Transverse colon (tissue), 4 donors: Measurements from ENCODE around the gene SELENOS. TPM values are rescaled to one million over a fixed set of nuclear protein-coding genes. Genes with fewer than 3 reads are reported as not detected.

Experiments
- DNase-seq: peaks from one replicate; pipeline ENCODE4 v3.0.0-alpha.2; 2019
- H3K27ac ChIP-seq, 4 donors: fragments of 200-600 bp; sonication (generic); 2 replicates each; pipeline ENCODE4 v1.5.1; 2016 to 2018; ENCODE audit warnings: inconsistent platforms in 4 of 4
- H3K27me3 ChIP-seq: fragments of 200-600 bp; sonication (generic); 2 replicates; pipeline ENCODE4 v1.5.1; 2017; ENCODE audit warnings: inconsistent platforms
- H3K36me3 ChIP-seq, 4 donors: fragments of 200-600 bp; sonication (generic); 2 replicates each; pipeline ENCODE4 v1.5.1; 2017 to 2019; ENCODE audit warnings: inconsistent platforms in 4 of 4
- H3K4me1 ChIP-seq, 4 donors: fragments of 200-600 bp; sonication (generic); 2 replicates each; pipeline ENCODE4 v1.5.1; 2017 to 2020; ENCODE audit warnings: inconsistent platforms in 4 of 4
- H3K4me3 ChIP-seq, 4 donors: fragments of 200-600 bp; sonication (generic); 1 replicate in 1 of 4; 2 replicates in 3 of 4; pipeline versions ENCODE4 v1.5.1 to v1.6.1; 2017 to 2019; ENCODE audit warnings: inconsistent platforms in 4 of 4
- H3K9me3 ChIP-seq, 2 donors: fragments of 200-600 bp; sonication (generic); 2 replicates each; pipeline ENCODE4 v1.5.1; 2017 to 2019; ENCODE audit warnings: inconsistent platforms in 2 of 2
- EP300 ChIP-seq: sonication (generic); formaldehyde crosslinking; IDR thresholded peaks from one replicate; pipeline ENCODE4 v1.6.1; 2017; ENCODE audit warnings: antibody characterized with exemption, low read depth
- POLR2A ChIP-seq: fragments of 450-650 bp; IDR thresholded peaks from one replicate; pipeline ENCODE4 v1.6.1; 2016; ENCODE audit warnings: antibody characterized with exemption, mild to moderate bottlenecking, moderate library complexity
- POLR2AphosphoS5 ChIP-seq, 3 donors: sonication (generic); formaldehyde crosslinking; IDR thresholded peaks; one replicate each; pipeline ENCODE4 v1.6.1; 2016; ENCODE audit warnings: antibody characterized with exemption in 3 of 3
- WGBS, 2 donors: methylation state at CpG; one replicate each; pipeline ENCODE4 v1.1.5; 2018; ENCODE audit warnings: low coverage in 1 of 2; 5-methylcytosine and 5-hydroxymethylcytosine counted together
- in situ Hi-C, 4 donors: fragments of 200-750 bp; cut with MboI; loops; one replicate each; pipeline versions ENCODE4 v1.15.0 to v1.15.1; 2017; ENCODE audit warnings: low sequenced_read_pairs in 3 of 4, low pct_ligation_motif_present in 1 of 4, low pct_unique_long_range_greater_than_20kb in 1 of 4
- intact Hi-C: fragments of 100-400 bp; cut with DNase I; formaldehyde crosslinking; loops from one replicate; pipeline ENCODE4 v1.15.1; 2023; ENCODE audit warnings: low total_unique reads
- total RNA-seq, 4 donors: library from RNA; depleted of rRNA; stranded (reverse); fragments of >200 nt; gene quantifications; one replicate each; pipeline ENCODE4 v1.1.0, GENCODE V29; 2016
- TF ChIP-seq, protein P1 (sequence below), 5 experiments: fragments of 200-600 bp in 3 of 5; fragments of 450-650 bp in 2 of 5; sonication (generic) in 3 of 5; IDR thresholded peaks; 1 replicate in 2 of 5; 2 replicates in 3 of 5; pipeline ENCODE4 v1.5.1; 2016 to 2017; ENCODE audit warnings: antibody characterized with exemption in 5 of 5, inconsistent platforms in 3 of 5, mild to moderate bottlenecking in 2 of 5, moderate library complexity in 1 of 5

The SELENOS gene
- total RNA-seq, 4 donors from 2014 or later, result 24.9 to 128 (median 120) TPM

DNA sequence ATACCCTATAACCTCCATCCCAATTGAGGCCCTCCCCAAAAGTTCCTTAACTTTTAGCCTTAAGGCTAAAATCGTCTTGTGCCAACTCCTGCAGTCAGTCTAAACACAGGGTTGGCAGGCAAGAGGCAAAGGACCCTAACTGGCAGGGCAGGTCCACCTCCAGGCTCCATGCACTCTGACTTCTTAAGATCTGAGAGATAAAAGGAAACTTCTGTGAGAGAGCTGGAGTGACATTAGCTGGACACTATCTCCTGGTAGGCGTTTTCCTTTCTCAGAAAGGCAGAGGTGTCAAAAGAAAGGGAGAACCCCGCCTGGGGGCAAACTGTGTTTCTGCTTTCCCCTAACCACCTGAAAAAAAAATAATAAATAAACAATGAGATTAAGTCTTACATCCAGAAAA is 29.0 kb downstream of the SELENOS start:
- H3K27ac ChIP-seq, result no peak overlapping the region
- peaks cover 10 to 71% (median 34%) of the 10 kb centered on the region in 4 donors for H3K4me1 ChIP-seq
- no peaks in the 10 kb centered on the region for H3K36me3 ChIP-seq
- in situ Hi-C loops (no loop called here), intact Hi-C loops (loop anchor here (10.0 kb wide), 1 partner anchor 123 kb away; no protein-coding TSS in a partner anchor)
- TF ChIP-seq, protein P1, sequence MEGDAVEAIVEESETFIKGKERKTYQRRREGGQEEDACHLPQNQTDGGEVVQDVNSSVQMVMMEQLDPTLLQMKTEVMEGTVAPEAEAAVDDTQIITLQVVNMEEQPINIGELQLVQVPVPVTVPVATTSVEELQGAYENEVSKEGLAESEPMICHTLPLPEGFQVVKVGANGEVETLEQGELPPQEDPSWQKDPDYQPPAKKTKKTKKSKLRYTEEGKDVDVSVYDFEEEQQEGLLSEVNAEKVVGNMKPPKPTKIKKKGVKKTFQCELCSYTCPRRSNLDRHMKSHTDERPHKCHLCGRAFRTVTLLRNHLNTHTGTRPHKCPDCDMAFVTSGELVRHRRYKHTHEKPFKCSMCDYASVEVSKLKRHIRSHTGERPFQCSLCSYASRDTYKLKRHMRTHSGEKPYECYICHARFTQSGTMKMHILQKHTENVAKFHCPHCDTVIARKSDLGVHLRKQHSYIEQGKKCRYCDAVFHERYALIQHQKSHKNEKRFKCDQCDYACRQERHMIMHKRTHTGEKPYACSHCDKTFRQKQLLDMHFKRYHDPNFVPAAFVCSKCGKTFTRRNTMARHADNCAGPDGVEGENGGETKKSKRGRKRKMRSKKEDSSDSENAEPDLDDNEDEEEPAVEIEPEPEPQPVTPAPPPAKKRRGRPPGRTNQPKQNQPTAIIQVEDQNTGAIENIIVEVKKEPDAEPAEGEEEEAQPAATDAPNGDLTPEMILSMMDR (IDR thresholded peaks at IDR 0.05), result no peak
- TF ChIP-seq POLR2A, result no peak
- TF ChIP-seq EP300, result no peak
- WGBS, 2 donors, result 73% methylated on average over 3 of the region's 3 CpGs; no CpG with 5 or more reads in 1 of the 2 donors
- no peaks in the 10 kb centered on the region for H3K27me3 ChIP-seq
- H3K9me3 ChIP-seq, result no peaks in the 10 kb centered on the region
- DNase-seq, result no peak
- H3K4me3 ChIP-seq, result no peak overlapping the region

DNA sequence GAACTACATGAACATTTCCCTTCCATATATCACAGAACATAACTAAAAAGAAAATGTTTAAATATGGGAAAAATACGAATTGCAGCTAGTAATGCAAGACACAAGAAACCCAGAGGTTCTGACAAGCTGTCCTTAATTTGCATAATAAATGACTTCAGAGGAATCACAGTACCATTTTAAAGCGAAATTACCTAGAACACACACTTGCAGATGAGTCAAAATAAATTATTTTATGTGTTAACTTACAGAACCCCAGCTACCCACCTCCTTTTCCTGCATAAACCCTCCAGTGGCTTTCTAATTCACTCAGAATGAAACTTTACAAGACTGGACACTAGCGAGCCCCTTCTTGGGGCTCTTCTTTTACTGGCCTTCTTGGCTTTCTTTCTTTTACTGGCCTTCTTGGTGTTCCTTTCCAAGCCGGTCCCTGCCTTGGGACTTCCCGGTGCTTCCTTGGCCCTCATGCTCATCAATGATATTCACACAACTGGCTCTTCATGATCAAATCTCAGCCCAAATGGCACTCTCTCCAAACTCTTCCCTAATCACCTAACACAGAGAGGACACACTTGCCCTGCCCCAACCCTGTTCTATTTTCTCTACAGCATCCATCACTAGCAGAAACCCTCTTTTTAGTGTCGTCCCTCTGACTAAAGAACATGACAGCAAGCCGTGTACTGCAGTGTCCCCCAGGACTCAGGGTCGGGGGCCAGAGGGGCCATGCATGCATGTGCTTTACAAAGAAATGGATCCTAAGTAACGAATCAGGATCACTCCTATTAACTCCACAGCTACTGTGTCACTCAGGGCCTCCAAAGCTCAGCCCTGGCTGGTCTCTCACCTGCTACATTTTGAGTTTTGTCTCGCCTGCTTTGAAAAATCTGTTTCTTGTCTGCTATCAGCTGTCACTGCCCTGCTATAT is 30.2 kb downstream of the SELENOS start:
- Histone ChIP-seq H3K4me1 (peaks cover 10 to 76% (median 31%) of the 10 kb centered on the region in 4 donors), H3K27ac (peak overlapping the region in 2 of 4 donors; percentile 12 to 15), H3K4me3 (no peak overlapping the region), H3K9me3 (no peaks in the 10 kb centered on the region), H3K27me3 (no peaks in the 10 kb centered on the region), H3K36me3 (no peaks in the 10 kb centered on the region)
- TF ChIP-seq, protein P1 (IDR thresholded peaks at IDR 0.05), result no peak
- 83 to 86% methylated on average over 5 to 10 of the region's 10 CpGs for WGBS, 2 donors
- intact Hi-C loops, result loop anchor here (10.0 kb wide), 1 partner anchor 122 kb away; no protein-coding TSS in a partner anchor
- no peak for DNase-seq
- in situ Hi-C loops, result no loop called here

DNA sequence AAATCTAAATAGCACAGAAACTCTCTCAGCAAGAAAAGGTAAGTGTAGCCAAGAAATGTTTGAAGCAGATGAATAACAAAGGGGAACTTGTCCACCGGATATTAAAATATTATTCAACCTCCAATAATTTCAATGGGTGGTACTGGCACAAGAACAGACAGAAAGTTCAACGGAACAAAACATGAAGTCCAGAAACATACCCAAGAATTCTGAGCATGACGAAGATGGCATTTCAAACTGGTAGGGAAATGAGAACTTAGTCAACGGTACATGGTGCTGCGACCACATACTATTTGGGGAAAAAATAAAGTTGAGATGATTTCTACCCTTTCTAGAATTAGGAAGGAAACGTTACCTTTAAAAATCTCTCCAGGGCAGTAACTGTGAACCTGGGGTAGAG is 30.9 kb downstream of the SELENOS start:
- Histone ChIP-seq H3K27me3 (no peaks in the 10 kb centered on the region), H3K27ac (peak overlapping the region in 1 of 4 donors; percentile 12), H3K36me3 (no peaks in the 10 kb centered on the region), H3K4me1 (peaks cover 10 to 83% (median 31%) of the 10 kb centered on the region in 4 donors), H3K9me3 (no peaks in the 10 kb centered on the region), H3K4me3 (no peak overlapping the region)
- intact Hi-C loops (loop anchor here (10.0 kb wide), 1 partner anchor 122 kb away; no protein-coding TSS in a partner anchor), in situ Hi-C loops (no loop called here)
- no peak for DNase-seq
- 75 to 84% methylated on average over 4 to 6 of the region's 6 CpGs for whole genome bisulfite sequencing, 2 donors
- TF ChIP-seq POLR2A, result no peak
- TF ChIP-seq, protein P1 (IDR thresholded peaks at IDR 0.05), result no peak
- no peak for TF ChIP-seq POLR2AphosphoS5 (IDR thresholded peaks at IDR 0.05)
- TF ChIP-seq EP300, result no peak

DNA sequence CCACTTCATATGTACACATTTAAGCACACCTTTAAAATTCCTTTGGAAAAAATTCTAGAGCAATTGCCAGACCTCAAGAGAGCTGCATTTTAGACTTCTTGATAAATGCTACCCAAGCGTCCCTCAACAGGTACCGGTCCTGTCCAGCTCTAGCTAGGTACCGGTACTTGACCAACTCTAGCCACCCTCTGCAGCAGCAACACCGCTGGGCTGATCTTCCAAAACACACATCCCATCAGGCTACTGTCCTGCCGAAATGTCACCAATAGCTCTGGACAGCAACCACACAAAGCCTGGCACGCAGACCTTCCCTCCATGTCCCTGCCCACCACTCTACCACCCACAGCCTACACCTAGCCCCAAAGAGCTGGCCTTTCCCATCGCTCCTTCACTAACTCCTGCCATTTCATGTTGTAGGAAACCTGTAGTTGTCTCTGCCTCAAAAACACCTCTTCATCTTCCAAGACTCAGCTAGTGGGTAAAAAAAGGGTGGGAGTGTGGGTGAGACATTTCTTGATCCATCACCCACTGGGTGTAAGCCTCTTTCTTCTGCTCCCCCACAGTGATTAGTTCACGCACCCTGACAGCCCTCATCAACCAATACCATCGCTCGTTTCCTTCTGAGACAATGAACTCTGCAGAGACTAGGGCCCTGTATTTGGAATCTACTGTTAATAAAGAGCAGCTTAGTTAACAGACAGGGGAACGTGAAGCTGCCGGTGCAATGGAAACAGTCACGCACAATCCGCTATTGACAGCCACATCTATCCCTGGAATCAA is 32.2 kb downstream of the SELENOS start:
- TF ChIP-seq POLR2A (no peak), EP300 (no peak), POLR2AphosphoS5 (IDR thresholded peaks at IDR 0.05) (no peak)
- TF ChIP-seq, protein P1 (IDR thresholded peaks at IDR 0.05), result no peak
- no peaks in the 10 kb centered on the region for H3K27me3 ChIP-seq
- no peaks in the 10 kb centered on the region for H3K36me3 ChIP-seq
- peaks cover 5 to 88% (median 25%) of the 10 kb centered on the region in 4 donors for H3K4me1 ChIP-seq
- intact Hi-C loops, result loop anchor here (10.0 kb wide), 1 partner anchor 120 kb away; no protein-coding TSS in a partner anchor
- DNase-seq, result no peak
- H3K4me3 ChIP-seq, result no peak overlapping the region
- H3K9me3 ChIP-seq, result no peaks in the 10 kb centered on the region
- 92 to 96% methylated on average over 6 to 14 of the region's 14 CpGs for WGBS, 2 donors
- in situ Hi-C loops, result no loop called here
- H3K27ac ChIP-seq, result peak overlapping the region in 1 of 4 donors; percentile 32
